OCI-LY1 (cell line): Measurements from ENCODE around the gene DAAM1.

Experiments
- EZH2 ChIP-seq: fragments of 200-600 bp; sonication (generic), shearing (Covaris generic); IDR thresholded peaks from 2 replicates; pipeline ENCODE4 v1.8.0; 2017; ENCODE audit warnings: borderline replicate concordance, mixed run types, mild to moderate bottlenecking, antibody characterized with exemption, low read length, moderate library complexity, mixed read lengths
- TF ChIP-seq, protein P1 (sequence below): fragments of 200-600 bp; sonication (generic), shearing (Covaris generic); IDR thresholded peaks from 2 replicates; pipeline ENCODE4 v1.5.1; 2017; ENCODE audit warnings: mild to moderate bottlenecking, antibody characterized with exemption, low read length, moderate library complexity, mixed read lengths

GRCh38 chr14:59280961-59281360, 92.5 kb downstream of the DAAM1 start:
- TF ChIP-seq, protein P1, sequence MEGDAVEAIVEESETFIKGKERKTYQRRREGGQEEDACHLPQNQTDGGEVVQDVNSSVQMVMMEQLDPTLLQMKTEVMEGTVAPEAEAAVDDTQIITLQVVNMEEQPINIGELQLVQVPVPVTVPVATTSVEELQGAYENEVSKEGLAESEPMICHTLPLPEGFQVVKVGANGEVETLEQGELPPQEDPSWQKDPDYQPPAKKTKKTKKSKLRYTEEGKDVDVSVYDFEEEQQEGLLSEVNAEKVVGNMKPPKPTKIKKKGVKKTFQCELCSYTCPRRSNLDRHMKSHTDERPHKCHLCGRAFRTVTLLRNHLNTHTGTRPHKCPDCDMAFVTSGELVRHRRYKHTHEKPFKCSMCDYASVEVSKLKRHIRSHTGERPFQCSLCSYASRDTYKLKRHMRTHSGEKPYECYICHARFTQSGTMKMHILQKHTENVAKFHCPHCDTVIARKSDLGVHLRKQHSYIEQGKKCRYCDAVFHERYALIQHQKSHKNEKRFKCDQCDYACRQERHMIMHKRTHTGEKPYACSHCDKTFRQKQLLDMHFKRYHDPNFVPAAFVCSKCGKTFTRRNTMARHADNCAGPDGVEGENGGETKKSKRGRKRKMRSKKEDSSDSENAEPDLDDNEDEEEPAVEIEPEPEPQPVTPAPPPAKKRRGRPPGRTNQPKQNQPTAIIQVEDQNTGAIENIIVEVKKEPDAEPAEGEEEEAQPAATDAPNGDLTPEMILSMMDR: no peak
- no peak for TF ChIP-seq EZH2
